BE2C (cell line): ENCODE measurements around the gene ATP6V1E1.

ENCODE experiments used
- DNase-seq: peaks from one replicate; pipeline ENCODE4 v3.0.0-alpha.2; 2020
- H3K27me3 ChIP-seq: fragments of 250-450 bp; sonication (Bioruptor Pico); 2 replicates; pipeline ENCODE4 v1.5.1; 2020; ENCODE audit warnings: mild to moderate bottlenecking
- H3K36me3 ChIP-seq: fragments of 250-450 bp; sonication (Bioruptor Pico); 2 replicates; pipeline ENCODE4 v1.5.1; 2020; ENCODE audit warnings: mild to moderate bottlenecking
- H3K4me1 ChIP-seq: fragments of 250-450 bp; sonication (Bioruptor Pico); 2 replicates; pipeline ENCODE4 v1.5.1; 2020
- H3K4me3 ChIP-seq: 2 replicates; pipeline ENCODE4 v1.5.1; 2011; ENCODE audit warnings: low read depth, low read length
- H3K9me3 ChIP-seq: fragments of 250-450 bp; sonication (Bioruptor Pico); 2 replicates; pipeline ENCODE4 v1.5.1; 2020
- TF ChIP-seq, protein P1 (sequence below): IDR thresholded peaks from 2 replicates; pipeline ENCODE4 v1.5.1; 2012; ENCODE audit warnings: mild to moderate bottlenecking, low read depth, low read length

ATP6V1E1 gene

DNA sequence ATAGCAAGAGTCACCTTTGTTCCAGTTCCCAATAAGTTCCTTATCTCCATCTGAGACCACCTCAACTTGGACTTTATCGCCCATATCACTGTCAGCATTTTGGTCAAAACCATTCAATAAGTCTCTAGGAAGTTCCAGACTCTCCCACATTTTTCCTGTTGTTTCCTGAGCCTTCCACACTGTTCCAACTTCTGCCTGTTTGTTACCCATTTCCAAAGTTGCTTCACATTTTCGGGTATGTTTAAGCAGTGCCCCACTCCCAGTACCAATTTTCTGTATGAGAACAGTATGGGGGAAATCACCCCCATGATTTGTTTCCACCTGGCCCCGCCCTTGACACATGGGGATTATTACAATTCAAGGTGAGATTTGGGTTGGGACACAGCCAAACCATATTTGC, 36.7 kb upstream of the ATP6V1E1 start:
- Histone ChIP-seq H3K4me1 (peaks cover 4% of the 10 kb centered on the region), H3K36me3 (peaks cover 54% of the 10 kb centered on the region), H3K9me3 (peaks cover 5% of the 10 kb centered on the region; the same call in 1 of the 2 replicates), H3K4me3 (no peak overlapping the region), H3K27me3 (no peaks in the 10 kb centered on the region)
- no peak for DNase-seq
- TF ChIP-seq, protein P1, sequence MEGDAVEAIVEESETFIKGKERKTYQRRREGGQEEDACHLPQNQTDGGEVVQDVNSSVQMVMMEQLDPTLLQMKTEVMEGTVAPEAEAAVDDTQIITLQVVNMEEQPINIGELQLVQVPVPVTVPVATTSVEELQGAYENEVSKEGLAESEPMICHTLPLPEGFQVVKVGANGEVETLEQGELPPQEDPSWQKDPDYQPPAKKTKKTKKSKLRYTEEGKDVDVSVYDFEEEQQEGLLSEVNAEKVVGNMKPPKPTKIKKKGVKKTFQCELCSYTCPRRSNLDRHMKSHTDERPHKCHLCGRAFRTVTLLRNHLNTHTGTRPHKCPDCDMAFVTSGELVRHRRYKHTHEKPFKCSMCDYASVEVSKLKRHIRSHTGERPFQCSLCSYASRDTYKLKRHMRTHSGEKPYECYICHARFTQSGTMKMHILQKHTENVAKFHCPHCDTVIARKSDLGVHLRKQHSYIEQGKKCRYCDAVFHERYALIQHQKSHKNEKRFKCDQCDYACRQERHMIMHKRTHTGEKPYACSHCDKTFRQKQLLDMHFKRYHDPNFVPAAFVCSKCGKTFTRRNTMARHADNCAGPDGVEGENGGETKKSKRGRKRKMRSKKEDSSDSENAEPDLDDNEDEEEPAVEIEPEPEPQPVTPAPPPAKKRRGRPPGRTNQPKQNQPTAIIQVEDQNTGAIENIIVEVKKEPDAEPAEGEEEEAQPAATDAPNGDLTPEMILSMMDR: no peak

DNA sequence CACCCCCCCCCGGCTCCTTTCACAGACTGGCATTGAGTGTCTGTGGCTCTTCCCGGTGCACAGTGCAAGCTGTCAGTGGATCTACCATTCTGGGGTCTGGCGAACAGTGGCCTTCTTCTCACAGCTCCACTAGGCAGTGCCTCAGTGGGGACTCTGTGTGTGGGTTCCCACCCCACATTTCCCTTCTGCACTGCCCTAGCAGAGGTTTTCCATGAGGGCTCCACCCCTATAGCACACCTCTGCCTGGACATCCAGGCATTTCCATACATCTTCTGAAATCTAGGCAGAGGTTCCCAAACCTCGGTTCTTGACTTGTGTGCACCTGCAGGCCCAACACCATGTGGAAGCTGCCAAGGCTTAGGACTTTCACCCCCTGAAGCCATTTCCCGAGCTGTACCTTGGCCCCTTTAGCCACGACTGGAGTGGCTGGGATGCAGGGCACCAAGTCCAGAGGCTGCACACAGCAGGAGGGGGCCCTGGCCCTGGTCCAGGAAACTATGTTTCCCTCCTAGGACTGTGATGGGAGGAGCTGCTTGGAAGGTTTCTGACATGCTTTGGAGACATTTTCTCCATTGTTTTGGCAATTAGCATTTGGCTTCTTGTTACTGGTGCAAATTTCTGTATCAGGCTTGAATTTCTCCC, 36.0 kb upstream of the ATP6V1E1 start:
- no peak overlapping the region for H3K4me3 ChIP-seq
- H3K36me3 ChIP-seq: peaks cover 58% of the 10 kb centered on the region
- H3K4me1 ChIP-seq: peaks cover under 1% of the 10 kb centered on the region
- no peak for DNase-seq
- peaks cover 5% of the 10 kb centered on the region; the same call in 1 of the 2 replicates for H3K9me3 ChIP-seq
- TF ChIP-seq, protein P1: no peak
- no peaks in the 10 kb centered on the region for H3K27me3 ChIP-seq

DNA sequence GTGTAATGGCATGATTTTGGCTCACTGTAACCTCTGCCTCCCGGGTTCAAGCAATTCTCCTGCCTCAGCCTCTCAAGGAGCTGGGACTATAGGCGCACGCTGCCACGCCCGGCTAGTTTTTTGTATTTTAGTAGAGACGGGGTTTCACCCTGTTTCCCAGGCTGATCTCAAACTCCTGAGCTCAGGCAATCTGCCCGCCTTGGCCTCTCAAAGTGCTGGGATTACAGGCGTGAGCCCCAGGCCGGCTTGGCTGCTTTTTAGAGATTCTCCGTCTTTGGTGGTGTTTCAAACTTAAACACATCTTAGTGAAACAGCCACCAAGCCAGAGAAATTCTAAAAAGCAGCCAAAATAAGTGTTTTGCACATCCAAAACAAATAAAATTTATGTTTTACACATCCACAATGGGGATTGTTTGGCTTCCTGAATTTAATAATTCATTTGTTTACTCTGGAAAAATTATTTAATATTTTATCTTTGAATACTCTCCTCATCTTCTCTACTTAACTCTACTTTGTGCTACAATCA, 28.4 kb upstream of the ATP6V1E1 start:
- H3K36me3 ChIP-seq: peaks cover 48% of the 10 kb centered on the region
- H3K27me3 ChIP-seq: no peaks in the 10 kb centered on the region
- H3K4me3 ChIP-seq: no peak overlapping the region
- H3K9me3 ChIP-seq: no peaks in the 10 kb centered on the region
- no peaks in the 10 kb centered on the region for H3K4me1 ChIP-seq
- TF ChIP-seq, protein P1: no peak
- DNase-seq: no peak

- no peaks in the 10 kb centered on the region for H3K9me3 ChIP-seq
- peaks cover 34% of the 10 kb centered on the region for H3K36me3 ChIP-seq
- DNase-seq: no peak
- TF ChIP-seq, protein P1: no peak
- no peaks in the 10 kb centered on the region for H3K27me3 ChIP-seq
- H3K4me1 ChIP-seq: no peaks in the 10 kb centered on the region
- H3K4me3 ChIP-seq: no peak overlapping the region
These were observed 26.7 kb upstream of the ATP6V1E1 start for GRCh38 chr22:17655289-17655688.

- Histone ChIP-seq H3K9me3 (no peaks in the 10 kb centered on the region), H3K4me1 (no peaks in the 10 kb centered on the region), H3K4me3 (no peak overlapping the region), H3K27me3 (no peaks in the 10 kb centered on the region), H3K36me3 (peaks cover 8% of the 10 kb centered on the region)
- TF ChIP-seq, protein P1: no peak
- DNase-seq: no peak
These were observed 20.0 kb upstream of the ATP6V1E1 start for GRCh38 chr22:17648569-17648968.

DNA sequence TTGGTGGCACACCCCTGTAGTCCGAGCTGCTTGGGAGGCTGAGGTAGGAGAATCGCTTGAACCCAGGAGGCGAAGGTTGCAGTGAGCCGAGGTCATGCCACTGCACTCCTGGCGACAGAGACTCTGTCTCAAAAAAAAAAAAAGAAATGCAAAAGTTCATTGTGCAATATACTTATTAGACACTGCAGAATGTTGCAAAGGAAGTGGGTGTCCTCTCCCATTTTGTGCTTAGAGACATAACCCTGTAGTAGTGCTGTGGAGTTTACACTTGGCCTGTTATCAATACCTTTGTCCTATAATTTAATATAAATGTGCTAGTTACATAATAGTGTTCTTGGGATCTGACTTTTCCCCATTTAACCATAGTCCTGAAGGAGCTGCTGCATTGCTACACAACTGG, 19.4 kb upstream of the ATP6V1E1 start:
- TF ChIP-seq, protein P1: no peak
- Histone ChIP-seq H3K4me1 (no peaks in the 10 kb centered on the region), H3K4me3 (no peak overlapping the region), H3K27me3 (no peaks in the 10 kb centered on the region), H3K9me3 (no peaks in the 10 kb centered on the region), H3K36me3 (peaks cover 8% of the 10 kb centered on the region)
- DNase-seq: no peak
